SH-SY5Y (cell line): Measurements from ENCODE around the gene TNFAIP3.

Experiments used
- GATA2 ChIP-seq: IDR thresholded peaks from 2 replicates; pipeline ENCODE4 v1.6.1; 2011; ENCODE audit warnings: mild to moderate bottlenecking, low read depth, low read length
- GATA3 ChIP-seq: IDR thresholded peaks from 2 replicates; pipeline ENCODE4 v1.6.1; 2011; ENCODE audit warnings: low read depth, mild to moderate bottlenecking, low read length, moderate library complexity

- TF ChIP-seq GATA3 (no peak), GATA2 (no peak)
Observed at GRCh38 chr6:137906020-137906472, 39.0 kb downstream of the TNFAIP3 start.
